Body of pancreas (tissue), 4 donors: ENCODE measurements around the gene PRKAB2. TPM values are rescaled to one million over a fixed set of nuclear protein-coding genes. Genes with fewer than 3 reads are reported as not detected.
A peak's percentile ranks its signal among the peaks of the same experiment; 100 is the strongest.

Experiments used
- ATAC-seq: fragments of 150-250 bp; one replicate; pipeline ENCODE4 v1.9.1; 2016
- DNase-seq, 4 donors: peaks; one replicate each; pipeline ENCODE4 v3.0.0-alpha.2; 2019
- H3K27ac ChIP-seq, 4 donors: fragments of 200-600 bp; sonication (generic); 1 replicate in 3 of 4; 2 replicates in 1 of 4; pipeline versions ENCODE4 v1.5.1 to v1.6.1; 2016 to 2019; ENCODE audit warnings: mild to moderate bottlenecking in 1 of 4, mixed read lengths in 1 of 4, moderate library complexity in 1 of 4
- H3K27me3 ChIP-seq, 2 donors: fragments of 200-600 bp; sonication (generic); one replicate each; pipeline ENCODE4 v1.6.0; 2016; ENCODE audit warnings: mild to moderate bottlenecking in 1 of 2
- H3K36me3 ChIP-seq, 2 donors: fragments of 200-600 bp; sonication (generic); replicated peaks in 1 of 2; 2 replicates each; pipeline ENCODE4 v1.5.1; 2016; ENCODE audit warnings: low read depth in 2 of 2; ENCODE audit not compliant: insufficient read depth in 1 of 2
- H3K4me1 ChIP-seq: fragments of 200-600 bp; sonication (generic); one replicate; pipeline ENCODE4 v1.6.0; 2016
- H3K4me3 ChIP-seq, 2 donors: fragments of 200-600 bp; sonication (generic); 1 replicate in 1 of 2; 2 replicates in 1 of 2; pipeline ENCODE4 v1.5.1; 2016 to 2019
- H3K9me3 ChIP-seq, 3 donors: fragments of 200-600 bp; sonication (generic); 1 replicate in 2 of 3; 2 replicates in 1 of 3; pipeline ENCODE4 v1.5.1; 2016
- CTCF ChIP-seq, 7 experiments: fragments of 450-650 bp in 4 of 7; fragments of 200-600 bp in 3 of 7; sonication (generic) in 3 of 7; IDR thresholded peaks; one replicate each; pipeline ENCODE4 v1.5.1; 2016 to 2019; ENCODE audit warnings: antibody characterized with exemption in 7 of 7
- POLR2A ChIP-seq, 3 donors: fragments of 450-650 bp; IDR thresholded peaks; one replicate each; pipeline ENCODE4 v1.6.1; 2016; ENCODE audit warnings: antibody characterized with exemption in 3 of 3, mild to moderate bottlenecking in 2 of 3
- WGBS, 2 donors: methylation state at CpG; one replicate each; pipeline ENCODE4 v1.1.5; 2017; 5-methylcytosine and 5-hydroxymethylcytosine counted together
- intact Hi-C: fragments of 100-400 bp; cut with DNase I; formaldehyde crosslinking; loops from one replicate; pipeline ENCODE4 v1.15.1; 2023
- total RNA-seq, 2 donors: library from RNA; depleted of rRNA; stranded (reverse); fragments of >200 nt; gene quantifications; one replicate each; pipeline ENCODE4 v1.1.0, GENCODE V29; 2016

PRKAB2 gene
- total RNA-seq, 2 donors from 2014 or later = 11.9 to 19.5 TPM

- TF ChIP-seq POLR2A (IDR thresholded peaks at IDR 0.05) (no peak), CTCF (IDR thresholded peaks at IDR 0.05) (no peak)
- Histone ChIP-seq H3K36me3 (no peaks in the 10 kb centered on the region), H3K27me3 (no peaks in the 10 kb centered on the region), H3K4me3 (no peak overlapping the region), H3K9me3 (no peaks in the 10 kb centered on the region), H3K27ac (no peak overlapping the region), H3K4me1 (peaks cover 71% of the 10 kb centered on the region)
- 36 to 40% methylated on average over 2 of the region's 2 CpGs for WGBS, 2 donors
- DNase-seq (no peak), ATAC-seq (no peak)
- intact Hi-C loops = no loop called here
Measured at GRCh38 chr1:147210987-147211386, 38.7 kb upstream of the PRKAB2 start.

- no peaks in the 10 kb centered on the region for H3K9me3 ChIP-seq
- intact Hi-C loops = no loop called here
- H3K4me3 ChIP-seq = no peak overlapping the region
- peak overlapping the region in 3 of 4 donors; percentile 18 to 43 (median 36) for H3K27ac ChIP-seq
- peaks cover 63% of the 10 kb centered on the region for H3K4me1 ChIP-seq
- DNase-seq (no peak), ATAC-seq (no peak)
- no peaks in the 10 kb centered on the region for H3K36me3 ChIP-seq
- 29% methylated on average over 3 of the region's 3 CpGs for WGBS, 2 donors
- no peaks in the 10 kb centered on the region for H3K27me3 ChIP-seq
- no peak for TF ChIP-seq CTCF (IDR thresholded peaks at IDR 0.05)
- TF ChIP-seq POLR2A (IDR thresholded peaks at IDR 0.05) = no peak
Measured at GRCh38 chr1:147209825-147210821, 37.9 kb upstream of the PRKAB2 start.

GRCh38 chr1:147208619-147209018, 36.3 kb upstream of the PRKAB2 start:
- ATAC-seq = no peak
- 46 to 61% methylated on average over 7 of the region's 7 CpGs for WGBS, 2 donors
- peak in 1 of 4 donors; percentile 9 for DNase-seq
- Histone ChIP-seq H3K27ac (peak overlapping the region in 1 of 4 donors; percentile 18), H3K27me3 (no peaks in the 10 kb centered on the region), H3K9me3 (no peaks in the 10 kb centered on the region), H3K4me1 (peaks cover 49% of the 10 kb centered on the region), H3K36me3 (no peaks in the 10 kb centered on the region), H3K4me3 (no peak overlapping the region)
- TF ChIP-seq POLR2A (IDR thresholded peaks at IDR 0.05) = no peak
- no peak for TF ChIP-seq CTCF (IDR thresholded peaks at IDR 0.05)
- intact Hi-C loops = no loop called here

GRCh38 chr1:147207192-147207591, 34.9 kb upstream of the PRKAB2 start:
- ATAC-seq = no peak
- no peak overlapping the region for H3K27ac ChIP-seq
- intact Hi-C loops = no loop called here
- no peaks in the 10 kb centered on the region for H3K9me3 ChIP-seq
- no peak overlapping the region for H3K4me3 ChIP-seq
- no peak for DNase-seq
- TF ChIP-seq POLR2A (IDR thresholded peaks at IDR 0.05) (no peak), CTCF (IDR thresholded peaks at IDR 0.05) (no peak)
- no peaks in the 10 kb centered on the region for H3K27me3 ChIP-seq
- H3K4me1 ChIP-seq = peaks cover 41% of the 10 kb centered on the region
- H3K36me3 ChIP-seq = no peaks in the 10 kb centered on the region
- 89 to 95% methylated on average over 1 of the region's 1 CpG for WGBS, 2 donors
